Spleen (tissue), 11 donors: ENCODE data around the gene DDB1. TPM values are rescaled to one million over a fixed set of nuclear protein-coding genes. Genes with fewer than 3 reads are reported as not detected.

ENCODE experiments used
- DNase-seq: peaks from one replicate; pipeline ENCODE4 v3.0.0-alpha.2; 2020
- H3K27ac ChIP-seq, 8 donors: fragments of 200-600 bp; sonication (generic) in 7 of 8; 1 replicate in 4 of 8; 2 replicates in 4 of 8; pipeline versions ENCODE4 v1.5.0 to v1.8.0; 2016 to 2021; ENCODE audit warnings: inconsistent platforms in 4 of 8, mild to moderate bottlenecking in 4 of 8, moderate library complexity in 1 of 8
- H3K27me3 ChIP-seq, 7 donors: fragments of 200-600 bp; sonication (generic) in 6 of 7; replicated peaks in 1 of 7; 1 replicate in 4 of 7; 2 replicates in 3 of 7; pipeline versions ENCODE4 v1.5.0 to v1.8.0; 2016 to 2021; ENCODE audit warnings: inconsistent platforms in 3 of 7, mild to moderate bottlenecking in 1 of 7
- H3K36me3 ChIP-seq, 6 donors: fragments of 200-600 bp; sonication (generic) in 5 of 6; 1 replicate in 4 of 6; 2 replicates in 2 of 6; pipeline versions ENCODE4 v1.5.0 to v1.8.0; 2016 to 2021; ENCODE audit warnings: inconsistent platforms in 2 of 6
- H3K4me1 ChIP-seq, 6 donors: fragments of 200-600 bp; sonication (generic) in 5 of 6; 1 replicate in 3 of 6; 2 replicates in 3 of 6; pipeline versions ENCODE4 v1.5.0 to v1.8.0; 2016 to 2021; ENCODE audit warnings: inconsistent platforms in 3 of 6
- H3K4me3 ChIP-seq, 8 donors: fragments of 200-600 bp; sonication (generic) in 7 of 8; 1 replicate in 4 of 8; 2 replicates in 4 of 8; pipeline versions ENCODE4 v1.5.0 to v1.8.0; 2016 to 2021; ENCODE audit warnings: inconsistent platforms in 4 of 8, mild to moderate bottlenecking in 4 of 8, moderate library complexity in 2 of 8
- H3K9me3 ChIP-seq, 8 donors: fragments of 200-600 bp; sonication (generic) in 7 of 8; 1 replicate in 4 of 8; 2 replicates in 4 of 8; pipeline versions ENCODE4 v1.5.0 to v1.8.0; 2016 to 2021; ENCODE audit warnings: inconsistent platforms in 4 of 8
- POLR2A ChIP-seq, 3 donors: fragments of 450-650 bp; IDR thresholded peaks; one replicate each; pipeline ENCODE4 v1.5.1; 2017; ENCODE audit warnings: antibody characterized with exemption in 3 of 3, mild to moderate bottlenecking in 1 of 3
- POLR2AphosphoS5 ChIP-seq, 3 donors: sonication (generic); formaldehyde crosslinking; IDR thresholded peaks; one replicate each; pipeline ENCODE4 v1.5.1; 2017; ENCODE audit warnings: antibody characterized with exemption in 3 of 3
- WGBS, 5 donors: extraction: QIAGEN DNeasy Blood & Tissue Kit in 3 of 5; methylation state at CpG; one replicate each; pipeline versions ENCODE4 v1.1.5 to v1.1.7; 2013 to 2018; 5-methylcytosine and 5-hydroxymethylcytosine counted together
- intact Hi-C: fragments of 100-400 bp; cut with DNase I; formaldehyde crosslinking; loops from one replicate; pipeline ENCODE4 v1.15.0; 2023; ENCODE audit warnings: low total_unique reads
- polyA plus RNA-seq, 3 donors: library from polyadenylated mRNA; stranded (reverse); fragments of 200-250 nt; gene quantifications; one replicate each; pipeline ENCODE4 v1.2.1, GENCODE V29; 2013
- total RNA-seq, 7 donors: library from RNA; depleted of rRNA in 3 of 7; stranded (reverse); fragments of >200 nt in 3 of 7; fragmentation: NEBNext Ultra II Directional in 4 of 7; extraction: Animal tissue kit (Norgen Biotek cat#: 25700) in 4 of 7; gene quantifications; one replicate each; pipeline versions ENCODE4 v1.1.0 to v1.2.1, GENCODE V29; 2016 to 2021
- TF ChIP-seq, protein P1 (sequence below), 11 experiments: fragments of 200-600 bp in 7 of 11; fragments of 450-650 bp in 4 of 11; sonication (generic) in 4 of 11; IDR thresholded peaks in 8 of 11; conservative IDR thresholded peaks in 3 of 11; 1 replicate in 7 of 11; 2 replicates in 4 of 11; pipeline versions ENCODE4 v1.4.0 to v1.8.0; 2016 to 2021; ENCODE audit warnings: antibody characterized with exemption in 11 of 11, inconsistent platforms in 4 of 11, mild to moderate bottlenecking in 1 of 11
- donor health status: healthy with polysubstance abuse.
- donor health status: DM: no; HTN: no; CAD: no; lungs with moderate emphysema.
- donor health status: DM: no; HTN: no; CAD: no.
- donor health status: Bipolar disorder and iron deficiency.
- donor health status: healthy.
- donor health status: DM: no; HTN: no; CAD: no.
- donor health status: DM: yes; HTN: yes; CAD: no.

Gene DDB1
- total and polyA plus RNA-seq, 10 donors: 68.7 to 157 (median 133) TPM

DNA sequence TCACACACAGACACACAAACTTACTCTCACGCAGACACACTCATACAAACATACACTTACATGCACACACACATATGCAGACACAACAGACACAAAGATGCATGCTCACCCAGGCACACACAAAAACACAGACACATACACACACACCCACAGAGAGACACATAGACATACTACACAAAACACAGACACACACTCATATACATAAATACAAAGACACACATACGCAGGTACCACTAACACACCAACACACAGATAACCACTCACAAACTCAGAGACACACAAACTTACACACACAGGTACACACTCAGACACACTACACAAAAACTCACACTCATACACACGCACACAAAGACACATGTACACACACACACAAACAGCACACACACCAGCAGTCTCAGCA lies 60.2 kb downstream of the DDB1 start:
- H3K27ac ChIP-seq: no peak overlapping the region
- TF ChIP-seq, protein P1, sequence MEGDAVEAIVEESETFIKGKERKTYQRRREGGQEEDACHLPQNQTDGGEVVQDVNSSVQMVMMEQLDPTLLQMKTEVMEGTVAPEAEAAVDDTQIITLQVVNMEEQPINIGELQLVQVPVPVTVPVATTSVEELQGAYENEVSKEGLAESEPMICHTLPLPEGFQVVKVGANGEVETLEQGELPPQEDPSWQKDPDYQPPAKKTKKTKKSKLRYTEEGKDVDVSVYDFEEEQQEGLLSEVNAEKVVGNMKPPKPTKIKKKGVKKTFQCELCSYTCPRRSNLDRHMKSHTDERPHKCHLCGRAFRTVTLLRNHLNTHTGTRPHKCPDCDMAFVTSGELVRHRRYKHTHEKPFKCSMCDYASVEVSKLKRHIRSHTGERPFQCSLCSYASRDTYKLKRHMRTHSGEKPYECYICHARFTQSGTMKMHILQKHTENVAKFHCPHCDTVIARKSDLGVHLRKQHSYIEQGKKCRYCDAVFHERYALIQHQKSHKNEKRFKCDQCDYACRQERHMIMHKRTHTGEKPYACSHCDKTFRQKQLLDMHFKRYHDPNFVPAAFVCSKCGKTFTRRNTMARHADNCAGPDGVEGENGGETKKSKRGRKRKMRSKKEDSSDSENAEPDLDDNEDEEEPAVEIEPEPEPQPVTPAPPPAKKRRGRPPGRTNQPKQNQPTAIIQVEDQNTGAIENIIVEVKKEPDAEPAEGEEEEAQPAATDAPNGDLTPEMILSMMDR (IDR thresholded peaks at IDR 0.05 in 8 of 11, conservative IDR thresholded peaks at IDR 0.05 in 3 of 11): no peak
- TF ChIP-seq POLR2A (IDR thresholded peaks at IDR 0.05): no peak
- TF ChIP-seq POLR2AphosphoS5 (IDR thresholded peaks at IDR 0.05): no peak
- H3K4me1 ChIP-seq: no peaks in the 10 kb centered on the region
- DNase-seq: no peak
- intact Hi-C loops: no loop called here
- H3K36me3 ChIP-seq: no peaks in the 10 kb centered on the region
- no peaks in the 10 kb centered on the region for H3K9me3 ChIP-seq
- H3K27me3 ChIP-seq: no peaks in the 10 kb centered on the region
- H3K4me3 ChIP-seq: no peak overlapping the region
- WGBS, 5 donors: 93 to 96% (median 95%) methylated on average over 3 of the region's 3 CpGs

- no peaks in the 10 kb centered on the region for H3K4me1 ChIP-seq
- no peaks in the 10 kb centered on the region for H3K27me3 ChIP-seq
- H3K9me3 ChIP-seq: no peaks in the 10 kb centered on the region
- intact Hi-C loops: no loop called here
- no peak for DNase-seq
- WGBS, 5 donors: 80 to 90% (median 85%) methylated on average over 7 of the region's 7 CpGs
- no peaks in the 10 kb centered on the region for H3K36me3 ChIP-seq
- H3K27ac ChIP-seq: no peak overlapping the region
- TF ChIP-seq POLR2AphosphoS5 (IDR thresholded peaks at IDR 0.05): no peak
- TF ChIP-seq, protein P1 (IDR thresholded peaks at IDR 0.05 in 8 of 11, conservative IDR thresholded peaks at IDR 0.05 in 3 of 11): no peak
- TF ChIP-seq POLR2A (IDR thresholded peaks at IDR 0.05): no peak
- no peak overlapping the region for H3K4me3 ChIP-seq
These were observed 62.4 kb downstream of the DDB1 start for GRCh38 chr11:61270354-61271076.

DNA sequence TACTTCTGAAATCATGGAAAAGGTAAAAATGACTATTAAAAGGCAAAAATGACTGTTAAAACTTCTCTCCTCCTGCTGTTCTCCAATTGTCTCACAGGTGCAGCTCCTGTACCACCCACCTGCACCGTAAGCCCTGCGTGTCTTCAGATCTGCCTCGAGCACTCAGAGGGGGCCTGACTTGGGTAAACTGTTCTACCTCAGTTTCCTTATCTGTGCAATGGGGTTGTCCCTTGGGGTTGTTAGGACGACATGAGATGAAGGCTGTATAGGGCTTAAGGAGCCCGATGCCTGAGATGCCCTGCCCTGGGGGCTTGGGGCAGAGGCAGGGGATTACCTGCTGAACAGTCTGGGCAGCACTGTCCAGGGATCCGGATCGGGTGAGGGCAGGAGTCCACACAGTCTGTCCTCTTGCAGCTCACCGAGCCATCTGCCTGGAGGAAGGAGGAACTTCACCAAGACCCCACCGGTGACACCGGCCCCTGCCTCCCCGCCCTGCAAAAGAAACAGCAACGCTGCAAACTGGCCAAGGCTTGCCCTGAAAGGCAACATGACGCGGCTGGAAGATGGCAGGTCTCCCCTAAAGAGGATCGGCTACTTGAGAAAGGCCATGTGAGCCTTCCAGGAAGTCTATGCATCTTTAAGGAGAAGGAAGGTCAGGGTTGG lies 64.2 kb downstream of the DDB1 start:
- Histone ChIP-seq H3K9me3 (no peaks in the 10 kb centered on the region), H3K4me1 (no peaks in the 10 kb centered on the region), H3K27ac (no peak overlapping the region), H3K27me3 (no peaks in the 10 kb centered on the region), H3K36me3 (no peaks in the 10 kb centered on the region), H3K4me3 (no peak overlapping the region)
- no peak for DNase-seq
- intact Hi-C loops: no loop called here
- TF ChIP-seq POLR2AphosphoS5 (IDR thresholded peaks at IDR 0.05): no peak
- no peak for TF ChIP-seq POLR2A (IDR thresholded peaks at IDR 0.05)
- TF ChIP-seq, protein P1 (IDR thresholded peaks at IDR 0.05 in 8 of 11, conservative IDR thresholded peaks at IDR 0.05 in 3 of 11): no peak
- WGBS, 5 donors: 89 to 94% (median 92%) methylated on average over 15 of the region's 15 CpGs

GRCh38 chr11:61267437-61267841 lies 65.5 kb downstream of the DDB1 start:
- Histone ChIP-seq H3K36me3 (no peaks in the 10 kb centered on the region), H3K27me3 (no peaks in the 10 kb centered on the region), H3K9me3 (no peaks in the 10 kb centered on the region), H3K27ac (no peak overlapping the region), H3K4me3 (no peak overlapping the region), H3K4me1 (no peaks in the 10 kb centered on the region)
- DNase-seq: no peak
- 51 to 91% (median 72%) methylated on average over 4 to 6 of the region's 6 CpGs for WGBS, 5 donors
- intact Hi-C loops: no loop called here
- TF ChIP-seq, protein P1 (IDR thresholded peaks at IDR 0.05 in 8 of 11, conservative IDR thresholded peaks at IDR 0.05 in 3 of 11): no peak
- TF ChIP-seq POLR2AphosphoS5 (IDR thresholded peaks at IDR 0.05): no peak
- no peak for TF ChIP-seq POLR2A (IDR thresholded peaks at IDR 0.05)
